Measurements from ENCODE around the gene GNA12.

DNA sequence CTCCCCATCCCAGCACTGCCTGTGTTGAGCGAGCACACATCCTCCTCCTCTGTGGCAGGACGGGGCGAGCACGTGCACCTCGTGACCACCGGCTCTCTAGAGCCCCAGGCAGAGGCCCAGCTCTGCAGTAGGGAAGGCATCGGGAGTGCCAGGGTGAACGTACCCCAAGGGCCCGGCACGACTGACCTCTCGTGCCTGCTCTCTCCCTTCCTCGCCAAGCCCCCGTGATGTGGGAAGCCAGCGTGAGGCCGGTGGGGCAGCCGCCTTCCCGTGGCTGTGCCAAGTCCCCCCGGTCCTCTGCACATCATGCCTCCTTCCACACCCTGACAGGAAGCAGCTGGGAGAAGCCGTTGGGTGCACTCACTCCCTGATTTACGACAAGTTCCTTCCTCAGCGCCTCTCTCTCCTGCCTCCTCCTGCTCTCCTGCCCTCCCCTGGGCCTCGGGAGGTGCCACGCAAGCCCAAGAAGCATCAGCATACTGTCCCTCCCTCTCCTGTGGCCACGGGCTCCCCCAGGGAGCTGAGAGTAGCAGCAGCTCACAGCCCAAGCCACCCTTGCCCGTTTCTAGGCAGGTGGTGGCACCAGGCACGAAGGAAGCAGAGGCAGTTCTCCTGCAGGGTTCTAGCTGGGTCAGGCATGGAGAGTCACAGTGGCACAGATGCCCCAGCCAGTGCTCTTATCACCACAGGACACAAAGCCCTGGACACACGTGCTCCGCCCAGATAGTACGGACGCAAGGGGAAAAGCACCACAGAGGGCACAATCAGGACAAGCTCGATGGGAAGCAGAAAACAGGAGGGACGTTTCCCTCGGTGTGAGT, 109.1 kb downstream of the GNA12 start:
- TF ChIP-seq, protein P1, sequence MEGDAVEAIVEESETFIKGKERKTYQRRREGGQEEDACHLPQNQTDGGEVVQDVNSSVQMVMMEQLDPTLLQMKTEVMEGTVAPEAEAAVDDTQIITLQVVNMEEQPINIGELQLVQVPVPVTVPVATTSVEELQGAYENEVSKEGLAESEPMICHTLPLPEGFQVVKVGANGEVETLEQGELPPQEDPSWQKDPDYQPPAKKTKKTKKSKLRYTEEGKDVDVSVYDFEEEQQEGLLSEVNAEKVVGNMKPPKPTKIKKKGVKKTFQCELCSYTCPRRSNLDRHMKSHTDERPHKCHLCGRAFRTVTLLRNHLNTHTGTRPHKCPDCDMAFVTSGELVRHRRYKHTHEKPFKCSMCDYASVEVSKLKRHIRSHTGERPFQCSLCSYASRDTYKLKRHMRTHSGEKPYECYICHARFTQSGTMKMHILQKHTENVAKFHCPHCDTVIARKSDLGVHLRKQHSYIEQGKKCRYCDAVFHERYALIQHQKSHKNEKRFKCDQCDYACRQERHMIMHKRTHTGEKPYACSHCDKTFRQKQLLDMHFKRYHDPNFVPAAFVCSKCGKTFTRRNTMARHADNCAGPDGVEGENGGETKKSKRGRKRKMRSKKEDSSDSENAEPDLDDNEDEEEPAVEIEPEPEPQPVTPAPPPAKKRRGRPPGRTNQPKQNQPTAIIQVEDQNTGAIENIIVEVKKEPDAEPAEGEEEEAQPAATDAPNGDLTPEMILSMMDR (IDR thresholded peaks at IDR 0.05; ENCODE audit: low read length): no peak
- no peak for TF ChIP-seq EZH2 (optimal IDR thresholded peaks at IDR 0.05; ENCODE audit: low read depth, low read length)

Measured in MM.1S (cell line).